Tongue (tissue), 2 donors: ENCODE results near the gene NPIPA1. TPM values are rescaled to one million over a fixed set of nuclear protein-coding genes. Genes with fewer than 3 reads are reported as not detected.
"Not testable (repeated sequence)": the region's sequence is repeated elsewhere in the genome, so short reads cannot be mapped to it uniquely, and the experiment has no call there.

Source experiments
- DNase-seq: peaks from one replicate; pipeline ENCODE4 v3.0.0-alpha.2; 2015
- total RNA-seq: library from RNA; depleted of rRNA; stranded (reverse); fragments of >200 nt; gene quantifications from one replicate; pipeline ENCODE4 v1.2.3, GENCODE V29; 2014

Gene NPIPA1
- total RNA-seq, result 84.9 TPM

GRCh38 chr16:14937143-14937542 lies at the start of gene NPIPA1:
Gene NPIPA1 (plus strand): TSS chr16:14937443. CDS start chr16:14937443, 0 bp downstream.
- not testable (repeated sequence) for DNase-seq

- not testable (repeated sequence) for DNase-seq
Observed at GRCh38 chr16:14892111-14892510, 45.1 kb upstream of the NPIPA1 start.

- DNase-seq, result not testable (repeated sequence)
Observed at GRCh38 chr16:14895382-14895781, 41.9 kb upstream of the NPIPA1 start.

GRCh38 chr16:14896023-14896422 lies 41.2 kb upstream of the NPIPA1 start:
- not testable (repeated sequence) for DNase-seq

- not testable (repeated sequence) for DNase-seq
Observed at GRCh38 chr16:14897006-14897664, 40.1 kb upstream of the NPIPA1 start.

GRCh38 chr16:14898162-14898561 lies 39.1 kb upstream of the NPIPA1 start:
- DNase-seq, result not testable (repeated sequence)

- not testable (repeated sequence) for DNase-seq
Observed at GRCh38 chr16:14903191-14903957, 33.9 kb upstream of the NPIPA1 start.

GRCh38 chr16:14909744-14910143 lies 27.5 kb upstream of the NPIPA1 start:
- not testable (repeated sequence) for DNase-seq

GRCh38 chr16:14910833-14911629 lies 26.2 kb upstream of the NPIPA1 start:
- not testable (repeated sequence) for DNase-seq

GRCh38 chr16:14911954-14912353 lies 25.3 kb upstream of the NPIPA1 start:
- not testable (repeated sequence) for DNase-seq

GRCh38 chr16:14912588-14912987 lies 24.7 kb upstream of the NPIPA1 start:
- not testable (repeated sequence) for DNase-seq

GRCh38 chr16:14918504-14918903 lies 18.7 kb upstream of the NPIPA1 start:
- DNase-seq, result peak; percentile 0

- peak; percentile 22 for DNase-seq
Observed at GRCh38 chr16:14919837-14920600, 17.2 kb upstream of the NPIPA1 start.

GRCh38 chr16:14922285-14922684 lies 15.0 kb upstream of the NPIPA1 start:
- not testable (repeated sequence) for DNase-seq

- not testable (repeated sequence) for DNase-seq
Observed at GRCh38 chr16:14922968-14923367, 14.3 kb upstream of the NPIPA1 start.

- DNase-seq, result not testable (repeated sequence)
Observed at GRCh38 chr16:14923394-14924088, 13.7 kb upstream of the NPIPA1 start.

GRCh38 chr16:14924359-14924758 lies 12.9 kb upstream of the NPIPA1 start:
- not testable (repeated sequence) for DNase-seq

GRCh38 chr16:14924982-14925381 lies 12.3 kb upstream of the NPIPA1 start:
- DNase-seq, result not testable (repeated sequence)

- peak; percentile 8 for DNase-seq
Observed at GRCh38 chr16:14928064-14928714, 9.1 kb upstream of the NPIPA1 start.

- DNase-seq, result not testable (repeated sequence)
Observed at GRCh38 chr16:14929176-14929575, 8.1 kb upstream of the NPIPA1 start.

- not testable (repeated sequence) for DNase-seq
Observed at GRCh38 chr16:14930246-14930645, 7.0 kb upstream of the NPIPA1 start.
